ENCODE measurements around the gene NFATC2.
"Not testable (repeated sequence)": the region's sequence is repeated elsewhere in the genome, so short reads cannot be mapped to it uniquely, and the experiment has no call there.

Gene NFATC2

DNA sequence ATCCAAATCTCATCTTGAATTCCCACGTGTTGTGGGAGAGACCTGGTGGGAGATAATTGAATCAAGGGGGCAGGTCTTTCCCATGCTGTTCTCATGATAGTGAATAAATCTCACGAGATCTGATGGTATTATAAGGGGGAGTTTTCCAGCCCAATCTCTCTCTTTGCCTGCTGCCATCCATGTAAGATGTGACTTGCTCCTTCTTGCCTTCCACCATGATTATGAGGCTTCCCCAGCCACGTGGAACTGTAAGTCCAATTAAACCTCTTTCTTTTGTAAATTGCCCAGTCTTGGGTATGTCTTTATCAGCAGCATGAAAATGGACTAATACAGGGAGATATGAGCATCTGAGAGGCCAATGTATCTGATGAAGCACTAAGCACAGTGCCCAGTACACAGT lies 26.0 kb upstream of the NFATC2 start:
- not testable (repeated sequence) for DNase-seq (ENCODE audit: extremely low read depth in 1 of 2, low read depth in 1 of 2)

DNA sequence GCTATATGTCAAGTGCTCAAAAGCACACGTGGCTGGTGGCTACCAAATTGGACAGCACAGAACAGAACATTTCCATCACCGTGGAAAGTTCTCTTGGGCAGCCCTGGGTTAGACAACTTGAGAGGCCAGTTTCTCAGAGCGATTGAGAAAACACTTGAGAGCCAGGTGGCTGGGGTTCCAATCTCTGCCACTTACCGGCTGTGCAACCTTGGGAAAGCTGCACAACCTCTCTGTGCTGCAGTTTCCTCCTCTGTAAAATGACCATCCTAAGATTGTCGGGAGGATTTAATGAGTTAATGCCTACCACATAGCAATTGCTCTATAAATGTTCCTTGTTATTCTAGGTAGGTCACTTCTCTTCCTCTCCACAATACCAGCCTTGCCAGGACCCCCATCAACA lies 25.1 kb upstream of the NFATC2 start:
- no peak for DNase-seq (ENCODE audit: extremely low read depth in 1 of 2, low read depth in 1 of 2)

DNA sequence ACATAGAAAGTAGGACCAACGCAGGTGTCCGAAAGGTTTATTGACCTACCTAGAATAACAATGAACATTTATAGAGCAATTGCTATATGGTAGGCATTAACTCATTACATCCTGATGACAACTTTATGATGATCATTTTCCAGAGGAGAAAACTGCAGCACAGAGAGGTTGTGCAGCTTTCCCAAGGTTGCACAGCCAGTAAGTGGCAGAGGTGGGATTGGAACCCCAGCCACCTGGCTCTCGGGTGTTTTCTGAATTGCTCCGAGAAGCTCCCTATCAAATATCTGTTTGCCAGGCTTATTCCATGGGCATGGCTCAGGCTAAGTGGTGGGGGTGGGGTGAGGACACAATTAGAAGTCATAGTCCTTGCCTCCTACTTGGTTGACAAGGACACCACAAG lies 24.1 kb upstream of the NFATC2 start:
- no peak for DNase-seq (ENCODE audit: extremely low read depth in 1 of 2, low read depth in 1 of 2)

DNA sequence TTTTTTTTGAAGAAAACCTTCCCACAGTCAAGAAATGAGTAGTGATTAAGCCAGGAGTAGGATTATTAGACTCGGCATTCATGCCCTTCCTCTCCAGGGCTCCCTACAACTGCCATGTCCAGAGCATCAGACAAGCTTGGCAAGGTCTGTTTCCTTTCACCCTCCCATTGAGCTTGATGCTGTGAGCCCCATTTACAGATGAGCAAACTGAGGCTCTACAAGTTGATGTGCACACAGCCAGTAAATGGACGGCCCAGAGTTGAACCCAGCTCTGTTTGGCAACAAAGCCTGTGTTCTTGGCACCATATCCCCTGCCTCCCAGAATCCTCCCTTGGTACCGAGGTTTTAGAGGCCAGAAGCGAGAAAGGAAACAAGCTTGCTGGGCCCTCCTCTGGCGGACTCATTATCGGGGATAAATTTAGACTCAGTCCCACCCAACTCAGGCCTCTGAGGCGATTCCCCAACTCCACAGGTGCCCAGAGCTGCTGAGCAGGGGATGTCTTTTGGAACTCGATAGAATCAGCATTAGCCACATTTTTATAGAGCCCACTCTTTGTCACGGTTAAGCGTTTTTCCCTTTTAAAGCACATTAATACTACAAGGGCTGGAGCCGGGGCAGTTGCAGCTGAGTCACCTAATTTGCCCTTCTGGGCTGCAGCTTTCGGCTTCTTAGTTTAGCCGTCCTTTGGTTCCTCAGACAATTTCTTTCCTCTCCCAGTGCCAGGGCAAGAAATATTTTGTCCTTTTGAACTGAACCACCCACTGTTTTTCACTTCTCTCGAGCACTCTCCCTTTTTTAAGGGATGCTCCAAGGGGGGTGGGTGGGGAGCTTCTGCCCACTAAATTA lies 23.0 kb upstream of the NFATC2 start:
- DNase-seq (ENCODE audit: extremely low read depth in 1 of 2, low read depth in 1 of 2), result no peak

DNA sequence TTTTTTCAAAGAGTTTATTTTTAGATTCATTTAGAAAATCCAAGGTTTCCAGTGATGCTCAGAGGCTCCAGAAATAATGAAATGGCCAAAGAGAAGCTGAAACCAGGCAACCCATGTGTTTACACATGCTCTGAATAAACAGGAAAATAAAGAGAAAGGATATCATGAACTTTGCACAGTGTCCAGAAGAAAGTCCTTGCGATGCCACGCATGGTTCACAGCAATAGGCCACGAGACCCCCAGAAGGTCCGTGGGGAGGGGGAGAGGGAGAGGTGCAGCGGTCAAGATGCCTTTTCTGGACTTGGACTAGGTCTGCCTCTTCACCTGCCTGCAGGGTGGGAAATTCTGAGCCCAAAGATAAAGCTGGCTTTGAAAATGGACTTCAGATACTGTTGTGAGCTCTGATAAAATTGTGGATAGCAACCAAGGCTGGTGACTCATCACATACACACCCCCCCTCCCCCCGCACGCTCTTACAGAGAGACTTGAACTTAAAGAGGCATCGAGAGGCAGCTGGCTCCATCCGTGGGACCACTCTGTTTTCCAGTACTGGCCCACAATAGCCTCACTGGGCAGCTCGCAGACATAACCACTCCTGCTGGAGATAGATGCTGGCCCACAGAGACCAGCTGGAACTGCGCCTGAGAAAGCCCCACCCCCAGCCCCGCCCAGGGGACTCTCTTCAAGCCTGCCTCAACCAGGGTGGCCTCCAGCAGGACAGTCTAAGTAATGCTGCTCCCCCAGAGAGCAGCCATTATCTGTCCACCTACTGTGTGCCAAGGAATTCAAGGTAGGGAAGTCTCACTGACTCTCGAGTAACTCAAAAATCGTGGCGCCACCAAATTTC lies 21.2 kb upstream of the NFATC2 start:
- no peak for DNase-seq (ENCODE audit: extremely low read depth in 1 of 2, low read depth in 1 of 2)

DNA sequence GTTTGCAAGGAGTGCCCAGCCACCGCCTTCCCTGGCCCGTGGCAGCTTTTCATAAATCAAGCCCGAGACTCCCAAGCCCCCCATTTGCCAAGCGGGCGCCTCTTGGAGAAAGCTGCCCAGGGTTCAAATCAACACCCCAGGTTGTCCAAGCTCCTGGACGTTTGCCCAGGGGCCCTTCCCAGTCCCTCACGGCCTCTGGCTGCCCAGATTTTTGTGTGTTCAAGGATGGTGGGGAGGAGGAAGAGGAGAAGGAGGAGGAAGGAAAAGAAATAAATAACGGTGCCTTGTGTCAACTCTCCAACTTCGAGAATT lies 20.6 kb upstream of the NFATC2 start:
- no peak for DNase-seq (ENCODE audit: extremely low read depth in 1 of 2, low read depth in 1 of 2)

DNA sequence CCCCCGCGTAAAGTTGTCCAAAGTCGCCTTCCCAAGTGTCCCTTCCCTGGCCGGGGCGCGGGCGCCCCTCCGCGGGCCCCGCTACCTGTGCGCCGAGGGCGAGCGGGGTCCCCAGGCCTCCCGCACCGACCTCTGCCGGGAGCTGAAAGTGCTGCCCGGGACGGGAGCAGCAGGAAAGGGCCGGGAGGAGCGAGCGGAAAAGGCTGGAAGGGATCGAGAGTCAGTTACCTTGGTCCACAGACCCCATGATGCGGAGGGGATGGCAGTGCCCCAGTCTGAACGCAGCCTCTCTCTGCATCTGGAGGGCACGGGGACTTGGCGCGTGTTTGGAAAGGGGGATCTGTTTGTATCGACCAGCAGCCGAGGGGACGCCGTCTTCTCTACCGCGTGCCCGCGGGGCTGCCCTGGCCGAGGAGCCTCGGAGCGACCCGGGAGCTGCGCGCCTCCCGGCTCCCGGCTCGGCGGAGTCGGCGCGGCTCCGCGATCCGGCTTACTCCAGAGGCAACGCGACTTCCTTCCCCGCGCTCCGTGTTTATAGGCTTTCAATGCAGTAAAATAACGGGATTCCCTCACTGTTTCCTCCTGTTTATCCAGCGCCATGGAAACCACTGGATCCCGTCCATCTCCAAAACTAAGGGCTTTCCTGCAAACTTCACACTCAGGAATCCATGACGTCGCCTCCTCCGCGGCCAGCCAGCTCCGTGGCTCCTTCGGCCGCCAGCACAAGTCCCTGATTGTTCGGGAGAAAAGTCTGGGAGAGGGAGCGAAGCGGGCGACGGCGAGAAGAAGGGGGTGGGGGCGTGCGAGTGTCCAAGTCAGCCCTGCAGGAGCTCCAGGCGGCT lies 20.0 kb upstream of the NFATC2 start:
- no peak for DNase-seq (ENCODE audit: extremely low read depth in 1 of 2, low read depth in 1 of 2)

DNA sequence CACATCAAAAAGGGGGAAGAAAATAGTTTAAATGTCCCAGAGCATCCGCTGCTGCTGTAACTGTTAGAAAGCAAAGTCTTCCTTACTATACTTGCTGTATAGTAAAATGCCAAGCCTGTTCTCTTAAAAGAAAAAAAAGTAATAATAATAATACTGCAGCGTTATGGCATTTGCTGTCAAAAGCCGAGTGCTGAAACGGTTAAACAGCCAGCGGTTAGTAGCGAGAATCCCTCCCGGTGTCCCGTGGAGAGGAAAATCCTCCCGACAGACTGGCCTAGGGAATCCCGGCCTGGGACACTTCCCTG lies 19.5 kb upstream of the NFATC2 start:
- DNase-seq (ENCODE audit: extremely low read depth in 1 of 2, low read depth in 1 of 2), result no peak

DNA sequence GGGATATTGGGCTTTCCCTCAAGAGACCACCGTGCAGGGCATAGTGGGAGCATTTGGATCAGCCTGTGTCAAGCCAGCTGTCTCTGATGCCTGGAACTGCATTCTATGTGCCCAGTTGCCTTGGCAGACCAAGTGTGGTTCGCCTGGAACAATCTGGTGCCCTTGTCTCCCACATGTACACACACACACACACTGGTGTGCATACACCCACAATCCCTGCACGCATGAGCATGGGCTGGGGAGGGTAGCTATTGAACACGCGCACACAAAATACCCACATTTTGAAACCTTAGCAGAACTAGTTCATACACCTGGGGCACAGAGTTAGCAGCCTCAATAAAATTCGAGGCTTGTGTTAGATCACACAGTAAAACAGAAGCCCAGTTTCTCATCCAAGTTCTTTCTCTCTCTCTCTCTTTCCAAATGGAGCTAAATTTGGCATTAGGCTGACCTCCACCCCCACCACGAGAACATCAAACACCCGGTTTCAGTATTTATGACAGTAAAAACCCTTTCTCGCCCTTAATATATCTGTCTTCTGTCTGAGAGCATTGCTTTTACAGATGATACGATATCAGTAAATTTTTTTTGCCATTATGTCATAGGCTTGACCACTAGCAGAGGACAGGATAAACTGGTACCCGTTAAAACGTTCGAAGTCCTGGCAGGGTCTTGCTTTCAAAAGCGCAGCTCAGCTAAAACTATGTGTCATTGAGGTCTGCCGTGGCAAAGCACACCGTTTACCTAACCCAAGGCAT lies 18.2 kb upstream of the NFATC2 start:
- no peak for DNase-seq (ENCODE audit: extremely low read depth in 1 of 2, low read depth in 1 of 2)

DNA sequence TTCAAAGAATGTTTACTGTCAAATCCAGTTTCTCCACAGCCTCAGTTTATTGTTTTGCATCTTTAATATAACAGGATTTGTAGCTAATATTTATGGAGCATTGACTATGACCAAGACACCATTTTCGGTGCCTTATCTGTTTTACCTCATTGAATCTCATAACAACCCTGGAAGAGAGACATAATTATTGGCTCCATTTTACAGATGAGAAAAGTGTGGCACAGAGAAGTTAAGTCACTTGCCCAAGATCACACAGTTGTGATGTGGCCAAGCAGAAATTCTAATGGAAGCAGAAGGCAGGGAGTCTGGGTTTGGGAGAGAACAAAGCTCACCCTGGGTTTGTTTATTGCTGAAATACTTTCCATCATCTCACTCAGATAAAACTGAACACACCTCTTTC lies 17.5 kb upstream of the NFATC2 start:
- DNase-seq (ENCODE audit: extremely low read depth in 1 of 2, low read depth in 1 of 2), result no peak

DNA sequence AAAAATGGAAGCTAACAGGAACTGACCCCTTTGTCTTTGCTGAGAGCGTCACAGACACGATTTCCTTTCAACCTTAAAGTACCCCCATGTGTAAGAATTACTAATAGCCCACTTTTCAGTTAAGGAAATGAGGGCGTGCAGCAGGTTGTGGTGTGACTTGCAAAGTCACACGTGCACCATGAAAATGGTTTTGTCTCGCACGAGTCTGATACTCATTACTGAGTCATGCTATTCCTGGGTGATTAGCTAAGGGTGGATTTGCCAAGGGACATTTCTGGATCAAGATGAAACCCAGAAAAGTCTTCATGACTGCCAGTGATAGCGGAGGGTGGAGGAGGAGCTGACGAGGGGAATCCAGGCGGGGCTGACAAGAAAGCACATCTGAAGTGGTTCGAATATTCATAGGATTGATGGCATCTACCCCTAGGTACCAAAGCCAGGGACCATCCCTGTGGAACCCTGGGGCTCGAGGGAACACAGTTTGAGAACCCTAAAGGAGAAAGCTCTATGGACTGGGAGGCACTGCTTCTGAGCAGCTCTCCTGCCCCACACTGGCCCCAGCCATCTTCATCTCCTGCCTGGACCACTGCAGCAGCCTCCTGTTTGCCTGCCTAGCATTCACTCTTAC lies 12.1 kb upstream of the NFATC2 start:
- DNase-seq (ENCODE audit: extremely low read depth in 1 of 2, low read depth in 1 of 2), result no peak

DNA sequence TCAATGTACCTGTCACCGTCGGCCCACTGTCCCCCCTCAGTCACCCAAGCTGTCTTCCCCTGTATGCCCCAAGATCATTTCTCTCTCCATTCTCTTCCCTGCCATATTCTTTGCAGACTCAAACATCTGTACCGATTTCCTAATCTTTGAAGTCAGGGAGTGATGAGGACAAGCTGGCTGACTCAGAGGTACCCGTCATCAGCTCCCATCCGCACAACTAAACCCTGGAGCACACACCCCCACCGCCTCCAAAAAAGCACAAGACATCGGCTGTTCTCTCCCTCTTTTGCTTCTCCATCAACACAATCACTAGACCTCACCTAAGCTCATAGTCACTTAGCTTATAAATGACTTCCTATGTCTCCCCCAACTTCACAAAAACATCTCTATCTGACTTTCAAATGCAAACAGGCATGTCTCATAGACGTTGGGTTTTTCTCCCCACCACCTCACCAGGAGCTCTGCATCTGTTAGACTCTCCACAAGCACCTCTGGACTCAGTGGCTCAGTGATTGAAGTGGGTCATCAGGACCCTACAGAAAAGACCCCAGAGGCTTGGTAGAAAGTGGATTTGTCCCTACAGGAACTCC lies 11.5 kb upstream of the NFATC2 start:
- no peak for DNase-seq (ENCODE audit: extremely low read depth in 1 of 2, low read depth in 1 of 2)

DNA sequence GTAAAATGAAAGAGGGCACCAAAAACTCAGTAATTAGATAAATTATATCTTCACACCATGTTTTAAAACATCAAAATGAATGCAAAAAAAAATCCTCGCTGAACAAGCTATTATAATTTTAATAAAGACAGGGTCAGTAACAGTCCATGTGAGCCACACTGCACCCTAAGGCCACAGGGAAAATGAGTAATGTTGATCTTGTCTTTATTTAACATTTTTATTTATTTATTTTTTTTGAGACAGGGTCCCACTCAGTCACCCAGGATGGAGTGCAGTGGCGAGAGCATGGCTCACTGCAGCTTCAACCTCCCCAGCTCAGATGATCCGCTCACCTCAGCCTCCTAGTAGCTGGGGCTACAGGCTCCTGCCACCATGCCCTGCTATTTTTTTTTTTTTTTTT lies 8.7 kb upstream of the NFATC2 start:
- no peak for DNase-seq (ENCODE audit: extremely low read depth in 1 of 2, low read depth in 1 of 2)

DNA sequence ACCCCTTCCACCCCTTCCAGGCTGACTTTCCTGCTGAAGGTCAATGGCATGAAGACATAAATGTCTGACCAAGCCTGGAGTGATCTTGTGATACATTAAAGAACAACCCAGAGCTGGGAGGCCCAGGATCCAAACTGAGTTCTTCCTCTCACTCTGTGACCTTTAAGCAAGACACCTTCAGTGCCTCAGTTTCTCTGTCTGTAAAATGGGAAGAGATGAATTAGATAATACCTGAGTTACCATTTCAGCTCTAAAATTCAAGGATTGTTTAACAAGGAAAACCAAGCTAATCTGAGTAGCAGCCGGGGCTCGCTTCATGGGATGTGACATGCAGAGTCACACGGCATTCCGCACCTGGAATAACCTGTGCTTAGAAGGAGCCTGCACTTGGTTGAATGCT lies 7.0 kb upstream of the NFATC2 start:
- no peak for DNase-seq (ENCODE audit: extremely low read depth in 1 of 2, low read depth in 1 of 2)

DNA sequence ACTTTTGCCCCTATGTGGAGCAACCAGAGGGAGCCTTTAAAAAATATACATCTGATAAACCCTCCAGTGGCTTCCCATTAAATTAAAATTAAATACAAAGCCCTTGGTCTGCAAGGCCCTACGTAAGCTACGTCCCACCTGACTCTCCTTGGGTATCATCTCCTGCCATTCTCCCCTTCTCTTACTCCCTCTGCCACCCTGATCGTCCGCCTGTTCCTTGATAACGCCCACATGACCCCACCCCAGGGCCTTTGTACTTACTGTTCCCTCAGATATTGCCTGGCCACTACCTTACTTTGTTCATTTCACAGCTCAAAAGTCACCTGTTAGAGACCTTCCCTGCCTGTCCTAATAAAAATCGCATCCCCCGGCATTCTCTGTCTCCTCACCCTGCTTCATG lies 5.4 kb upstream of the NFATC2 start:
- DNase-seq (ENCODE audit: extremely low read depth in 1 of 2, low read depth in 1 of 2), result no peak

DNA sequence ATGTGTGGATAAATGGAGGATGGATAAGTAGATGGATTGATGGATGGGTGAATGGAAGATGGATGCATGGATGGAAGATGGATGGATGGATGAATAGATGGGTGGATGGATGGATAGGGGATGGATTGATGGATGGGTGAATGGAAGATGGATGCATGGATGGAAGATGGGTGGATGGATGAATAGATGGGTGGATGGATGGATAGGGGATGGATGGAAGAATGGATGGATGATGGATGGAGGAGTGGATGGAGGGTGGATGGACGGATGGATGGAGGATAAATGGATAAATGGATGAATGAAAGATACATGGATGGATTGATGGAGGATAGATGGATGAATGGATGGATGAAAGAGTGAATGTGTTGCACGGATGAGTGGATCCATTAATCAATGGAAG lies 3.0 kb upstream of the NFATC2 start:
- DNase-seq (ENCODE audit: extremely low read depth in 1 of 2, low read depth in 1 of 2), result no peak

DNA sequence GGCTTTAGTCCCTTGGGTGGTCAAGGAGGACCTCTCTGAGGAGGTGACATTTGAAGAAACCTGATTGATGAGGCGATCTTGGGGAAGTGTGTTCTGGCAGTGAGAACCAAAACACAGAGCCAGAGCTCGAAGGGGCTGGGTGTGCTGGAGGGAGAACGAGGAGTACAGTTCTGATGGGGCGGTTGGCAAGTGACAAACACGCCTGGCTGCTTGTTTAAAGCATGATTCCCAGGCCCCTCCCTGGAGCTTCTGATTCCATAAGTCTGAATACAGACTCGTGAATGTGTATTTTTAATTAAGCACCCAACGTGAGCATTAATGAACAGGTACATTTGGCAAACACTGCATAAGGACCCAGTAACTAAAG lies 886 bp upstream of the NFATC2 start:
- DNase-seq (ENCODE audit: extremely low read depth in 1 of 2, low read depth in 1 of 2), result no peak

DNA sequence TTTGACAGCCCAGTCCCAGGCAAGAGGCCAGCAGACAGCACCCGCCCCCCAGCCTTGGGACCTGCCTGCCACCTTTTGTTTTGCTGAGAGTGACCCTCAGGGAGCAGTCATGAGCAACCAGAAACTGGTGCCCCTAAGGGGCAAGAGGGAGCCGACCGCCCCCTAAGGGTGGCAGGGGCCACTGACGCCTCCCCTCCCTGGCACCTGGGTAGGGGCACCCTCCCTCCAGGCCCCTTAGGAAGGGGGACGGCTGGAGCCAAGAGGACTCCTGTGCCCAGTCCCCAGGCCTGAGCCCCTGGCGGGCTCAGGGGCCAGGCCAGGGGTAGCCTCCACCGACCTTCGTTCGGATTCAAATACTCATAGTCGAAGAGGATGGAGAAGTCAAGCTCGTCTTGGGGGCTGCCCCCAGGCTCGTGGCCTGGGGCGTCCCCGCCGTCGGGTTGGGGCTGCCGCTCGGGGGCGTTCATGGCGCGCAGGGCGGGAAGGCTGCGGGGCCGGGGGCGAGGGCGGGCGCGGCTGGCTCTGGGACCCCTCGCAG lies 417 bp downstream of the NFATC2 start:
- peak in 1 of 2 donors; percentile 39 for DNase-seq (ENCODE audit: extremely low read depth in 1 of 2, low read depth in 1 of 2)

DNA sequence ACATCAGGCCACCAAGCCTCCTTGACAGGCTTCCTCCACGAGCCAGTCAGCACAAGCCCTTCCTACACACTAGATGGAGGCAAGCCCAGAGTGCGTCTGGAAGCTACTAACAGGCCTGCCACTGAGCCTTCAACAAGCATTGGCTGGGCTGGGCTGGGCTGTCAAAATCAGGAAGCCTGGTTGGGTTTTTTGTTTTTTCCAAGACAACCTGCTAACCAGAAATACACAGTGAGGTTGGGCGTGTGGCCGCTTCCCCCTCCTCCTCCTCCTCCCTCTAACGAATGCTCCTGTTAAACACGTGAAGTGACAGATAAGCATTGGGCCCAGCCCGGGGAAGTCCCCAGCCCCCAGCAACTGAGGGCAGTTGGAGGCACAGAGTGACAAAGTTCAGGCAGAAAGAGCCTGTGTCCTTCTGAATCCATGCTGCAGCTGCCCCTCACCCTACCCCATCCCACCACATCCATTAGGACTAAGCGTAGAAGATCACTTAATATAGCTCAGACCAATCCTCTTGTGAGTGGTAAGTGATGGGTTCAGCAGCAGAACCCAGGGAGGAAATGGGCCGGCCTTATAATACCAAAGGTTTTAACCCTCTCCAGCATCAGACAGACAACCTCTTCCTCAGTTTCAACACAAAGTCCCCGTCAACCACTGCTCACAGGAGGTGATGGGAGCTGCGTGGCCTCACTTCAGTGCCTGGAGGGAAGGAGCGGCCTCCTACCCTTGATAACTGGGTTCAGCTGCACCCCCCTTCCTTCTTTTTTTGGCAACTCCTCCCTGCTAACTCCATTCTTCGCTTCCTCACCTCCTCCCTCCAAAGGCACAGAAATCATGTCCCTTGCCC lies 1.1 kb downstream of the NFATC2 start:
- DNase-seq (ENCODE audit: extremely low read depth in 1 of 2, low read depth in 1 of 2), result peak; percentile 55 to 65

Data from activated CD8-positive, alpha-beta memory T cell treated with anti-CD3 and anti-CD28 coated beads for 1 hour (primary cell).